GM23248 (cell line): ENCODE data around the gene FAM120A. TPM values are rescaled to one million over a fixed set of nuclear protein-coding genes. Genes with fewer than 3 reads are reported as not detected.

Experiments
- DNase-seq: peaks from one replicate; pipeline ENCODE4 v3.0.0-alpha.2; 2015
- H2AFZ ChIP-seq: fragments of 200-600 bp; sonication (generic); 2 replicates; pipeline ENCODE4 v1.6.1; 2016; ENCODE audit warnings: antibody characterized with exemption
- H3F3A ChIP-seq: fragments of 200-600 bp; sonication (generic); 2 replicates; pipeline ENCODE4 v1.6.1; 2016; ENCODE audit warnings: mild to moderate bottlenecking, antibody characterized with exemption, mixed run types; ENCODE audit not compliant: insufficient read depth
- H3K27ac ChIP-seq: fragments of 200-600 bp; sonication (generic); 2 replicates; pipeline ENCODE4 v1.5.1; 2016; ENCODE audit warnings: mild to moderate bottlenecking
- H3K27me3 ChIP-seq: fragments of 200-600 bp; sonication (generic); replicated peaks from 2 replicates; pipeline ENCODE4 v1.6.1; 2016; ENCODE audit warnings: mild to moderate bottlenecking; ENCODE audit not compliant: insufficient read depth
- H3K36me3 ChIP-seq: fragments of 200-600 bp; sonication (generic); 2 replicates; pipeline ENCODE4 v1.6.1; 2016; ENCODE audit warnings: low read depth, mild to moderate bottlenecking
- H3K4me1 ChIP-seq: fragments of 200-600 bp; sonication (generic); 2 replicates; pipeline ENCODE4 v1.6.1; 2016; ENCODE audit warnings: mild to moderate bottlenecking; ENCODE audit not compliant: insufficient read depth
- H3K4me2 ChIP-seq: fragments of 200-600 bp; sonication (generic); one replicate; pipeline ENCODE4 v1.6.1; 2016; ENCODE audit warnings: mild to moderate bottlenecking; ENCODE audit not compliant: unreplicated experiment
- H3K4me3 ChIP-seq: fragments of 200-600 bp; sonication (generic); 2 replicates; pipeline ENCODE4 v1.5.1; 2016; ENCODE audit warnings: mild to moderate bottlenecking
- H3K79me2 ChIP-seq: fragments of 200-600 bp; sonication (generic); 2 replicates; pipeline ENCODE4 v1.6.1; 2016; ENCODE audit warnings: mild to moderate bottlenecking; ENCODE audit not compliant: insufficient read depth
- H3K9ac ChIP-seq: fragments of 200-600 bp; sonication (generic); 2 replicates; pipeline ENCODE4 v1.6.1; 2016; ENCODE audit warnings: mild to moderate bottlenecking
- H3K9me2 ChIP-seq: fragments of 200-600 bp; sonication (generic); 2 replicates; pipeline ENCODE4 v1.6.1; 2016; ENCODE audit warnings: mixed run types, mild to moderate bottlenecking, moderate library complexity; ENCODE audit not compliant: insufficient read depth
- H3K9me3 ChIP-seq: fragments of 200-600 bp; sonication (generic); one replicate; pipeline ENCODE4 v1.6.1; 2017; ENCODE audit warnings: low read depth
- H4K20me1 ChIP-seq: fragments of 200-600 bp; sonication (generic); 2 replicates; pipeline ENCODE4 v1.6.0; 2016; ENCODE audit not compliant: insufficient read depth
- EZH2 ChIP-seq: fragments of 200-600 bp; sonication (generic); IDR thresholded peaks from 2 replicates; pipeline ENCODE4 v1.6.1; 2018; ENCODE audit warnings: antibody characterized with exemption, mild to moderate bottlenecking; ENCODE audit not compliant: insufficient read depth, poor library complexity, severe bottlenecking
- EZH2phosphoT487 ChIP-seq: fragments of 200-600 bp; sonication (generic); IDR thresholded peaks from 2 replicates; pipeline ENCODE4 v1.6.1; 2018; ENCODE audit warnings: antibody characterized with exemption, moderate library complexity, mild to moderate bottlenecking, low read depth; ENCODE audit not compliant: insufficient read depth
- WGBS, 2 experiments: methylation state at CpG; one replicate each; pipeline ENCODE4 v1.1.6; 2015 to 2017; ENCODE audit warnings: low lambda C conversion rate in 2 of 2, low coverage in 1 of 2; ENCODE audit errors: missing lambda C conversion rate in 2 of 2; 5-methylcytosine and 5-hydroxymethylcytosine counted together
- in situ Hi-C: fragments of 300-500 bp; cut with MboI; formaldehyde crosslinking; loops from 2 replicates; pipeline ENCODE4 v1.15.0; 2020
- polyA plus RNA-seq: library from polyadenylated mRNA; unstranded; fragments of >200 nt; fragmentation: Nextera tagmentation; extraction: Ambion mirVana; gene quantifications from 2 replicates; pipeline ENCODE4 v1.2.1, GENCODE V29; 2016
- total RNA-seq: library from RNA; depleted of rRNA; stranded (reverse); fragments of >200 nt; shearing (Covaris generic); gene quantifications from 2 replicates; pipeline ENCODE4 v1.2.3, GENCODE V29; 2014

Gene FAM120A
- total and polyA plus RNA-seq, 2 experiments from 2014 or later = 28.9 to 90.5 TPM

- no peaks in the 10 kb centered on the region for H3K4me1 ChIP-seq
- WGBS, 2 experiments = 89 to 90% methylated on average over 8 of the region's 8 CpGs
- no peak overlapping the region for H3K4me3 ChIP-seq
- H3K36me3 ChIP-seq = peaks cover 21% of the 10 kb centered on the region; the same call in 1 of the 2 replicates
- H4K20me1 ChIP-seq = no peaks in the 10 kb centered on the region
- TF ChIP-seq EZH2 = no peak
- TF ChIP-seq EZH2phosphoT487 = no peak
- peaks cover 57% of the 10 kb centered on the region for H3K79me2 ChIP-seq
- peaks cover 4% of the 10 kb centered on the region; the same call in 1 of the 2 replicates for H3F3A ChIP-seq
- no peaks in the 10 kb centered on the region for H3K27me3 ChIP-seq
- no peak overlapping the region for H2AFZ ChIP-seq
- H3K9me2 ChIP-seq = no peaks in the 10 kb centered on the region
- DNase-seq = no peak
- no peak overlapping the region for H3K27ac ChIP-seq
- H3K9me3 ChIP-seq = no peaks in the 10 kb centered on the region
- no peak overlapping the region for H3K9ac ChIP-seq
- H3K4me2 ChIP-seq = no peak overlapping the region
- in situ Hi-C loops = no loop called here
These were observed 90.3 kb downstream of the FAM120A start for GRCh38 chr9:93541581-93542349.

GRCh38 chr9:93543117-93543516 is 91.6 kb downstream of the FAM120A start:
- Histone ChIP-seq H3K27me3 (no peaks in the 10 kb centered on the region), H3K9me3 (no peaks in the 10 kb centered on the region), H3K79me2 (peaks cover 63% of the 10 kb centered on the region), H3F3A (no peaks in the 10 kb centered on the region), H2AFZ (no peak overlapping the region), H3K36me3 (peaks cover 16% of the 10 kb centered on the region; the same call in 1 of the 2 replicates), H3K4me2 (no peak overlapping the region), H3K27ac (no peak overlapping the region), H3K4me3 (no peak overlapping the region), H4K20me1 (no peaks in the 10 kb centered on the region), H3K4me1 (no peaks in the 10 kb centered on the region), H3K9me2 (no peaks in the 10 kb centered on the region), H3K9ac (no peak overlapping the region)
- WGBS, 2 experiments = 95 to 97% methylated on average over 9 of the region's 9 CpGs
- DNase-seq = no peak
- no peak for TF ChIP-seq EZH2
- TF ChIP-seq EZH2phosphoT487 = no peak
- in situ Hi-C loops = no loop called here

GRCh38 chr9:93546356-93546755 is 94.9 kb downstream of the FAM120A start:
- WGBS, 2 experiments = 98% methylated on average over 11 of the region's 11 CpGs
- peaks cover 19% of the 10 kb centered on the region for H3K36me3 ChIP-seq
- H3K27ac ChIP-seq = no peak overlapping the region

GRCh38 chr9:93549611-93550010 is 98.1 kb downstream of the FAM120A start:
- Histone ChIP-seq H3F3A (no peaks in the 10 kb centered on the region), H3K9me3 (no peaks in the 10 kb centered on the region), H3K9ac (no peak overlapping the region), H4K20me1 (no peaks in the 10 kb centered on the region), H3K4me1 (no peaks in the 10 kb centered on the region), H3K27ac (no peak overlapping the region), H3K79me2 (peaks cover 28% of the 10 kb centered on the region), H2AFZ (no peak overlapping the region), H3K36me3 (peaks cover 30% of the 10 kb centered on the region), H3K4me2 (no peak overlapping the region), H3K27me3 (no peaks in the 10 kb centered on the region), H3K4me3 (no peak overlapping the region), H3K9me2 (no peaks in the 10 kb centered on the region)
- TF ChIP-seq EZH2phosphoT487 (no peak), EZH2 (no peak)
- no peak for DNase-seq
- in situ Hi-C loops = loop anchor here (25.0 kb wide), 1 partner anchor 387 kb away; no protein-coding TSS in a partner anchor
- WGBS, 2 experiments = 58 to 61% methylated on average over 5 of the region's 5 CpGs

More at GRCh38 chr9:93546356-93546755, 94.9 kb downstream of the FAM120A start:
- H3K9me3 ChIP-seq = no peaks in the 10 kb centered on the region
- no peaks in the 10 kb centered on the region for H3F3A ChIP-seq
- no peak overlapping the region for H3K4me2 ChIP-seq
- DNase-seq = no peak
- TF ChIP-seq EZH2phosphoT487 = no peak
- no peaks in the 10 kb centered on the region for H3K27me3 ChIP-seq
- no peak overlapping the region for H3K9ac ChIP-seq
- in situ Hi-C loops = no loop called here
- no peaks in the 10 kb centered on the region for H4K20me1 ChIP-seq
- no peaks in the 10 kb centered on the region for H3K4me1 ChIP-seq
- peaks cover 41% of the 10 kb centered on the region for H3K79me2 ChIP-seq
- no peak overlapping the region for H2AFZ ChIP-seq
- no peak overlapping the region for H3K4me3 ChIP-seq
- H3K9me2 ChIP-seq = no peaks in the 10 kb centered on the region
